Brain microvascular endothelial cell (primary cell): Measurements from ENCODE around the gene TGM2.

Source experiments
- DNase-seq: peaks from one replicate; pipeline ENCODE4 v3.0.0-alpha.2; 2020
- H3K27ac ChIP-seq: fragments of 250-450 bp; sonication (Bioruptor Pico); 2 replicates; pipeline ENCODE4 v1.5.1; 2020; ENCODE audit warnings: mild to moderate bottlenecking, moderate library complexity
- H3K27me3 ChIP-seq: fragments of 250-450 bp; sonication (Bioruptor Pico); replicated peaks from 2 replicates; pipeline ENCODE4 v1.5.1; 2020; ENCODE audit warnings: mild to moderate bottlenecking
- H3K36me3 ChIP-seq: fragments of 250-450 bp; sonication (Bioruptor Pico); replicated peaks from 2 replicates; pipeline ENCODE4 v1.5.1; 2020; ENCODE audit warnings: mild to moderate bottlenecking
- H3K4me3 ChIP-seq: 2 replicates; pipeline ENCODE4 v1.5.1; 2011; ENCODE audit warnings: low read depth, mild to moderate bottlenecking, control low read depth, low read length, moderate library complexity
- CTCF ChIP-seq: IDR thresholded peaks from 2 replicates; pipeline ENCODE4 v1.5.1; 2011; ENCODE audit warnings: low read depth, mild to moderate bottlenecking, moderate library complexity, low read length, control low read depth, inconsistent platforms; ENCODE audit errors: missing control alignments
- in situ Hi-C: cut with HindIII; loops from 2 replicates; pipeline ENCODE4 v1.10.0; 2017; ENCODE audit warnings: low sequenced_read_pairs, low pct_ligation_motif_present

TGM2 gene

GRCh38 chr20:38197619-38198018 is 32.5 kb upstream of the TGM2 start:
- no peak overlapping the region for H3K4me3 ChIP-seq
- in situ Hi-C loops = no loop called here
- DNase-seq = no peak
- no peak for TF ChIP-seq CTCF
- H3K27ac ChIP-seq = no peak overlapping the region
- H3K27me3 ChIP-seq = no peaks in the 10 kb centered on the region
- H3K36me3 ChIP-seq = no peaks in the 10 kb centered on the region

GRCh38 chr20:38197217-38197616 is 32.1 kb upstream of the TGM2 start:
- Histone ChIP-seq H3K27me3 (no peaks in the 10 kb centered on the region), H3K36me3 (no peaks in the 10 kb centered on the region), H3K27ac (no peak overlapping the region), H3K4me3 (no peak overlapping the region)
- no peak for TF ChIP-seq CTCF
- no peak for DNase-seq
- in situ Hi-C loops = no loop called here

GRCh38 chr20:38196592-38196991 is 31.5 kb upstream of the TGM2 start:
- Histone ChIP-seq H3K27ac (no peak overlapping the region), H3K4me3 (no peak overlapping the region), H3K36me3 (no peaks in the 10 kb centered on the region), H3K27me3 (no peaks in the 10 kb centered on the region)
- in situ Hi-C loops = no loop called here
- no peak for TF ChIP-seq CTCF
- DNase-seq = no peak

GRCh38 chr20:38196076-38196475 is 31.0 kb upstream of the TGM2 start:
- H3K27me3 ChIP-seq = no peaks in the 10 kb centered on the region
- no peak for TF ChIP-seq CTCF
- in situ Hi-C loops = no loop called here
- no peak overlapping the region for H3K27ac ChIP-seq
- H3K4me3 ChIP-seq = no peak overlapping the region
- no peaks in the 10 kb centered on the region for H3K36me3 ChIP-seq
- DNase-seq = no peak

- DNase-seq = no peak
- in situ Hi-C loops = no loop called here
Measured at GRCh38 chr20:38195521-38195920, 30.5 kb upstream of the TGM2 start.

More at GRCh38 chr20:38195521-38195920, 30.5 kb upstream of the TGM2 start:
- TF ChIP-seq CTCF = no peak
- Histone ChIP-seq H3K27ac (no peak overlapping the region), H3K36me3 (no peaks in the 10 kb centered on the region), H3K4me3 (no peak overlapping the region), H3K27me3 (no peaks in the 10 kb centered on the region)
